HG02610 (cell line): Measurements from ENCODE around the gene THOP1.

Source experiments
- ATAC-seq: cut with Tn5 transposase; IDR thresholded peaks from one replicate; pipeline ENCODE4 v1.9.1; 2021; ENCODE audit warnings: mild to moderate bottlenecking, moderate library complexity; ENCODE audit not compliant: unreplicated experiment

The THOP1 gene

DNA sequence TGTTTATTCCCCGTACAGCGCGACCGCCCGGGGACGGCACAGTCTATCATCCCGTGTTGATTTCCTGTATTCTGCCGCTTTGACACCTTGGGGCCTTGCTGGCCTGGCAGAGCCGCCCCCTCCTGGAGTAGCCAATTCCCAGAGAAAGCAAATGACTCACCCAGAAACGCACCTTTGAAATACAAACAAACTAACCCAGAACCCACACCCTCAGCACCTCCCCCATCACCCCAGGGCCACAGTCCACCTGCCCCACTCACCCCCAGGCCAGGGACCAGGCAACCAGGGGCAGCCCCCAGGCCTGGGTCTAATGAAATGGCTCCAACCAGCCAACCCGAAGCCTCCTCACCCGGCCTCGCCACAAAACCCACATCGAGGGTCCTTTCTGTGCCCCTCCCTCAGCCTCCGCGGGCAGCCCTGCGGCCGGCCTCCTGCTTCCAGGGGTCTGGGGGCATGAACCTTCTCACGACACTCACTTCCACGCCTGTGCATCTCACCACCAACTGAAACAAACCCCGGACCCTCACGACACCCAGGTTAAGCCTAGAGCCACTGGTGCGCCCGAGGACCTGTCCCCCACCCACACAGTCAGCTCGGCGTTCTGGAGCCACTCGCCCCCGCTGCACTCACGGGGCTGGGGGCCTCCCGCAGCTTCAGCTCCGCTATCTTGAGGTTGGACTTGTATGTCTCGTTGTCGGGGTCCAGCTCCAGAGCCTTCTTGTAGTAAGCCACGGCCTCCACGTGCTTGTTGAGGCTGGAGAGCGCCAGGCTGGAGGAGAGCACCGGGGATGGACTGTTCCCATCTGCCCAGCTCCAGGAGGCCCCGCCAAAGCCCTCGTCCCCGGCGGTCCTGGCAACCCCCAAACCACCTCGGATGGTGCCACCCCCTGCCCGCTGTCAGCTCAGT, 23.2 kb upstream of the THOP1 start:
- no peak for ATAC-seq

DNA sequence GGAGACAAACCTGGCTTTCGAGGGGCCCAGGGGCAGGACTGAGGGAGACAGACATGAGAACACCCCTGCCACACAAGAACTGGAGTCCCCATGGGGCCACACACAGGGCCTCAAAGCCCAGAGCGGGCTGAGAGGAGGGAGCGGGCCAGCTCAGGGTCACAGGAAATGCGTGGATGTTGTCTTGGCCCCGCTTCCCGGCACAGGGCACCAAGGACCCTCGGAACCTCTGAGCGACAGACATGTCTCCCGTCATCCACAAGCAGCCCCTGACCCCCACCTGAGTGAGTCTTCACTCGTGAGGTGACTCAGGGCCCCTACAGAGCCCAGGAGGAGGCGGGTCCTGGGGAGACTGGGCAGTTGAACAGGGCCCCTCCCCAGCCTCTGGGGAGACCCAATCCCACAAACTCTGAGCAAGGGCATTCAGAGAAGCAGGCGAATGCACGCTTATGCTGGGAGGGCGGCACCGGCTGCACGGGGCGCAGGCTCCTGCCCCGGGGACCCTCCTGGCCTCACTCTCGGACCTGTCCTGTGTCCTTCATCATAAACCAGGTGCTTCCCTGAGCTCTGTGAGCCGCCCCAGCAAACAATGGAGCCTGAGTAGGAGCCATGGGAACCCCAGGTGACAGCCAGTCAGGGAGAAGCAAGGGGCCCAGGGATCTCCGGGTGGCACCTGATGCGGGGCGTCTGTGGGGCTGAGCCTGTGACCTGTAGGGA, 22.4 kb upstream of the THOP1 start:
- no peak for ATAC-seq

DNA sequence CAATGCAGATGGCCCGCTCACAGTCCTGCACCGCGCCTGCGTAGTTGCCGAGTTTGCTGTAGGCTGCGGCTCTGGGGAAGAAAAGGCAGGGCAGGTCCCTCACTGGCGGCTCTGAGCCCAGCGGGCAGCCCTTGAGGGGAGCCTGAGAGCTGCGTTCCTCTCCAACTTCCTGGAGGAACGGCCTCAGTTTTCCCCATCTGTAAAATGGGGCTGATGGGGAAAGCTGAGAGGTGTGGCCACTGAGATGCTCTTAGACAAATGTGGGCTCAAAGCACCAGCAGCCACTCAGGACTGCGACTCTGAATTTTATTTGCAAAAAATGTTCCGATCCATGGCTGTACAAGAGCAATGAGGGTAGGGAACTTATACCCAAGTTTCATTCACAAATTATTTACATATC, 21.6 kb upstream of the THOP1 start:
- no peak for ATAC-seq

DNA sequence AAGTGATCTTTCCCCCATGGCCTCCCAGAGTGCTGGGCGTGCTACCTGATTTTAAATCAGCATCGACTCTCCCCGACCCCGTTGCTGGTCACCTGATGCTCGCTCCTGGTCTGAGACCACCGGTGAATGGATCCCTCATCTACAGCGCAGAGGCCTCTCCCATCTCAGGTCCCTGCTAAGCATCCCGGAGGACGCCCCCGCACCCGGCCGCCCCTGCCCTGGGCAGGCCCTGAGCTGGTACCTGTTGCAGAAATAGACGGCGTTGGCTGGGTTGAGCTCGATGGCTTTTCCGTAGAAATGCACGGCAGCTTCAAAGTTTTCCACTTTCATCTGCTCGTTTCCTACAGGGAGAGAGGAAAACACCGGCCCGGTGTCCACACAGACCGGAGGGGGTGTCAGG, 20.4 kb upstream of the THOP1 start:
- ATAC-seq: no peak

DNA sequence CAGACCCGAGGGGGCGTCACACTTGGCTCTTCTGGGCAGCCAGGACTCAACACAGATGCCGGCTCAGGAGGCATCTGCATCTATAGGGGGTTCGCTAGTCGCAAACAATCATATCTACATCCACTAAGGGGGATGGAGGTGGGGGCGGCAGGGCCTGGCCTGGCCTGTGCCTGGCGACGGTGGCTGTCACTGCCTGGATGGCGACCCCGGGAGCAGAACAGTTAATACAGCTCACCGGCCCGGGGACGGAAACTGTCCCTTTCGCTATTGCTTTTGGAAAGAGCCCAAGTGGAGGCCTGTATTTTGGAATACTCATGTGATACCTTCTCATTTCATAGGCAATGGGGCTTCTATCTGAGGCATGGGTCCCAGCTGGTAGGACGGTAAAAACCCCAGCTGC, 19.9 kb upstream of the THOP1 start:
- ATAC-seq: no peak

DNA sequence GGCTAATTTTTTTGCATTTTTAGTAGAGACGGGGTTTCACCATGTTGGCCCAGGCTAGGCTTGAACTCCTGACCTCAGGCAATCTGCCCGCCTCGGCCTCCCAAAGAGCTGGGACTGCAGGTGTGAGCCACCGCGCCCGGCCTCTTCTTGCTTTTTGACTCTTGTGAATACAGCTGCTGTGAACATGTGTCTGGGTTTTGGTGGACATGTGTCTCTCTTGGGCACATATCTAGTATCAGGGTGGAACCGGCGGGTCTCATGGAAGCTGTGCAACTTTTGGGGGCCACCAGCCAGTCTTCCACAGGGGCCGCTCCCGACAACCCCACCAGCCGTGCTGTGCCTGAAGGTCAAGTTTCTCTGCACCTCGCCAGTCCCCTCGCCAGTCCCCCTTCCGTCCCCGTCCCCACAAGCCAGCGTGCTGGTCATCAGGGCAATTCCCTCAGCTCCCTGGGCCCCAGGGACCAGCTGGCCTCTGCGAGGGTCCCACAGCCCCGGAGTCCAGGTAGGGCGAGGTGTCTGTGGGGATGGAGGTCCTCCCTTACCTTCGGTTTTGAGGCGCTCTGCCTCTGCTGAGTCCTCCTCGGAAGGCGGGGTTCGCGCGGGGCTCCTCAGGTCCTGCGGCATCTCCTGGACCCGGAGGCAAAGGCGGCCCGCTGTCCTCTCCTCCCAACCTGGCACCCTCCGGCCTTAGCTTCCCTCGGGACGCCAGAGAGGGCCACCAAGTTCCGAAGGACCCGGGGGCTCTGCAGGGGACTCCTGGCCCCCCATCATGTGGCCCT, 18.5 kb upstream of the THOP1 start:
- ATAC-seq: no peak

DNA sequence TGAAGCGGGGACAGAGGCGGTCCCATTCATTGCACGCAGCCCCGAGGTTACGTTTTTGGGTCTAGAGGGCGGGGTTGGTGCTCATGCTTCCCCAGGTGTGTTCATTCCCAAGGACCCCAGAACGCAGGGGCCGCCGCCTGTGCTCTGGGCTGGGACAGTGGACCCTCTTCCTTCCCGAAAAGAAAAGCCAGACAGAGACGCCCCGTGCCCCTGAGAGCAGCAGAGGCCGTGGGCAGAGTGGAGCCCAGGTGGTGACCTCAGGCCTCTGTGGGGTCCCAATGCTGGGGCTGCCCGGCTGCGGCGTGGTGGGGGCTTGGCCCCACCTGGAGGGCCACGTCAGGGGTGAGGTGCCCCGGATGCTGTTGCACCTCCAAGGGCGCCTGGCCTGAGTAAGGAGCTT, 17.6 kb upstream of the THOP1 start:
- ATAC-seq: no peak

DNA sequence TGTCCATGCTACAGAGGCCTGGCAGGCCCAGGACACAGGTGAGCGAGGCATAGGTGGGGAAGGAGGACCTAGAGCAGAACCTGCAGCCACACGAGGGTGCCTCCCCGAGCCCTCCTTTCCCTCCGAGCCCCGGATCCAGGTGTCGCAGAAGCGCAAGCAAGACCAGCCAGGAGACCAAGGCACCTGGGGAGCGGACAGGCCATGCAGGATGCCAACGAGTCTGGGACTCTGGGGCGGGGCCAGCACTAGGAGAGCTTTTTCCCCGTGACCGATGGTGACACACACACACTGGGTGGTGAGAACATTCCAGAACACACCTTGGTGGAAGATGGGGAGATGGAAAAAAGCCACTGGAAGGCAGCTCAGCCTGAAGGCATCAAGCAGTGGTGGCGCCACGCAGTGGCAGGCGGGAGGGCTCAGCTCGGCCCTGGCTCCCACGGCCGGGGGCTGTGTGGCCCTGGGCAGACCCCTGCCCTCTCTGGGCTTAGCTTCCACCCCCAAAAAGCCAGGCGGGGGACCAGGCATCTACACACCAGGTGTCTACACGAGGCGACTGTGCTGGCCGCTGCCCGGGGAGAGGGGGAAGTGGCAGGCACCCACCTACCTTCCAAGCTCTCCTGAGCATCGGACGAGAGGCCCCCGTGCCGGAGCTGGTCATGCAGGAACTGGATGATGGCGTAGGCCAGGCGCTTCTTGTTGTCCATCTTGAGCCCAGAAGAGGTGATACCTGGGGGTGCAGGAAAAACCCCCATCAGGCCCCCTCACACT, 16.8 kb upstream of the THOP1 start:
- no peak for ATAC-seq

DNA sequence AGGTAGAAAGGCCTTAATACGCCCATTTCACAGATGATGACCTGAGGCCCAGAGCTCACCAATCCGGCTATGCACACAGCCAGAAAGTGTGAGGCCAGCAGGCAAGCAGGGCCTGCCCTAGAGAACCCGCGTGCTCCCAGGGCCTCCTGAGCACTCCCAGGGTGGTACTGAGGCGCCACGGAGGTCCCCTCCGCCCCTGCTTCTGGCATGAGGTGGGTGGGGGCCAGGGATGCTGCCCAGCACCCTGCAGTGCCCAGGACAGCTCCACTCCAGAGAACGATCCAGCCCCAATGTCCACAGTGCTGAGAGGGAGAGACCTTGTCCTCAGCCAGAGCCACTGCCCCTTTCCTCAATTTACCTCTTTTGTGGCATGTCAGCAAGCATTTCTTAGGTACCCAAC, 16.1 kb upstream of the THOP1 start:
- ATAC-seq: no peak

DNA sequence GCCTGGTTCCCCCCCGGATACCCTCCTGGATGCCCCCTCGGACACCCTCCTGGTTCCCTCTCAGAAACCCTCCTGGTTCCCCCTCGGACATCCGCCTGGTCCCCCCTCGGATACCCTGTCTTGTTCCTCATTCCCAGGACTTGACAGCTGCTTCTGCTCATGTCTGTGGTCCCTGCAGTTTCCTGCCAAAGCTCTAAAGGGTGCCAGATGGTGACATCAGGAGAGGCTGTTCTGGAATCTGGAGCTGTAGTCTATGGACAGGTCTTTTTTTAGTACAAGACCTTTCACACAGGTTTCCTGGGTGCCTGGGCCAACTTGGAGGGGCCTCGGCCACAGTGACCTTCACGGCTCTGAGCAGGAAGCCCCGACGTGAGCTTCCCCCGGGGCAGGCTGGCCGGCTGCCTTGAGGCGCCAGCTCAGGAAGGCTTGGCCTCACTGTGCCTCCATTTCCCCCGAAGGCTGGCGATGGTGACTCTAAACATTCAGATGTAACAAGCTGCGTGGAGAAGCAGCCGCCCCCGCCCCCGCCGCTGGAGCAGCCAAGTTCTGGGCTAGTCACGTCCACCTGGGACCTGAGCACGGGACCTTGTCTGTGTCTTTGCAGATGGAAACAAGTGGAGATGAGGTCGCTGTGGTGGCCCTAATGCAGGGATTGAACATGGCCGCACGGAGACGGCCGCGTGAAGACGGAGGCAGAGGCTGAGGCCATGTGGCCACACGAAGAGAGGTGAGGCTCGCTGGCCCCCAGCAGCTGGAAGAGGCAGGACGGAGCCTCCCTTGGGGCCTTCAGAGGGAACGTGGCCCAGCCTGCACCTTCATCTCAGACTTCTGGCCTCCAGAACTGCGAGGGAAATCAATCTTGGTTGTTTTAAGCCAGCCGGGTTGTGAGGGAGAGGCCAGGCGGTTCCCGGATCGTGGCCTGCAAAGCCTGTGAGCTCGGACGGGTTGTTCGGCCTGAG, 15.0 kb upstream of the THOP1 start:
- ATAC-seq: no peak

DNA sequence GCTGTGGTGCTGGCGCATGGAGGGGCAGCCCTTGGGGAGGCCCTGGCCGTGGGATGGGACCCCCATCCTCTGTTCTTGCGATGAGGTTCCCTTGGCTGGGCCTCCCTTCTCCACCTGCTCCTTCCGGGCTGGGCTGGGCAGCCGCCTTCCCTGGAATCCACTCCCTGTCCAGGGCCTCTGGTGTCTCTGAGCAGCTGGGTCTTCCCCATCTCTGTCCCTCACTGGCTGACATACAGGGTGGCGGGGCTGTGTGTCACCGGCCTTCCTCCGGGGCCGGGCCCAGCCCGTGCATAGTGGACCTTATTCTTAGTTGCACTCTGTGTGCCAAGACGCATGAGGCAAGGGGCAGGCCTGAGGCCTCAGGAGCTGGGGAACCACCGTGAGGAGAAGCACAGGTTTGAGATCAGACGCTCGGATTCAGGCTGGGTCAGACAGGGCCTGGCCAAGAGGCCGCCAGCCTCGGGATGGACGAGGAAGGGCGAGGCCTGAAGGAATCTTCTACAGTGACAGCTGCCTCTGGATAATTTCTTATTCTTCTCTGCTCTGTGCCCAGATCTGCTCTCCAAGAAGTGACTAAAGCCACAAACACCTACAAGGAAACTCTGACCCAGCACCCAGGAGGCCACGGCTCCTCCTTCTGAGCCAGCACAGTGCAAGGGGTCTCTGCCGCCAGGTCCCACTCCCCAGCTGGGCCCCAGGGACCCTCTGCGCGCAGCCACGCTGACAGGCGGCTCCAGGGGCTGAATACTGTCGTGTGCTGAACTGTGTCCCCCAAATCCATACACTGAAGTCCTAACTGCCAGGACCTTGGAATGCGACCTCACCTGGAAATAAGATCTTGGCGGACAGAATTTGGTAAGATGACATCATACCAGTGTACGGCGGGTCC, 13.3 kb upstream of the THOP1 start:
- ATAC-seq: no peak

DNA sequence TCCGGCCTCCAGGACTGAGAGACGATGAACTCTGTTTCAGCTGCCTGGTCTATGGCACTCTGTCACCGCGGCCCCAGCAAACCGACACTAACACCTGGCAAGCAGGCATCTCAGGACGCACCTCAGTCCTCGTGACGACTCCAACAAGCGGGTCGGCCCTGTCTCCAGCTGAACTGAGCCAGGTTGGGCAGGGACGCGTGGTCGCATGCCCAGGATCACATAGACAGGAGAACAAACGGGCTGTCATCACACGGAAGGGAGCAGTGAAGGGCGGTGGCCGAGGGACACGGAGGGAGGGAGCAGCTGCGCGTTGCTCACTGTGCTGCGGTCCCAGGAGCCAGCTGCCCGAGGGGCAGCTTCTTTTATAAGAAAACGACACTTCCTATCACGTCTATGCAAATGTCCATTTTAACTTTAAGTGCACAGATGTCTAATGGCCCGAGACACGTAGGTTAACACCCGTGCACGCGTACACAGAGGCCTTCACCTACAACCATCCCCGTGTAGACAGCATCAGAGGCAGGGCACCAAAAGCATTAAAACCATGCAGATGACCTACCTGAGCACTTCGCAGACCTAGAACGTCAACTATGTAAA, 11.1 kb upstream of the THOP1 start:
- ATAC-seq: no peak

DNA sequence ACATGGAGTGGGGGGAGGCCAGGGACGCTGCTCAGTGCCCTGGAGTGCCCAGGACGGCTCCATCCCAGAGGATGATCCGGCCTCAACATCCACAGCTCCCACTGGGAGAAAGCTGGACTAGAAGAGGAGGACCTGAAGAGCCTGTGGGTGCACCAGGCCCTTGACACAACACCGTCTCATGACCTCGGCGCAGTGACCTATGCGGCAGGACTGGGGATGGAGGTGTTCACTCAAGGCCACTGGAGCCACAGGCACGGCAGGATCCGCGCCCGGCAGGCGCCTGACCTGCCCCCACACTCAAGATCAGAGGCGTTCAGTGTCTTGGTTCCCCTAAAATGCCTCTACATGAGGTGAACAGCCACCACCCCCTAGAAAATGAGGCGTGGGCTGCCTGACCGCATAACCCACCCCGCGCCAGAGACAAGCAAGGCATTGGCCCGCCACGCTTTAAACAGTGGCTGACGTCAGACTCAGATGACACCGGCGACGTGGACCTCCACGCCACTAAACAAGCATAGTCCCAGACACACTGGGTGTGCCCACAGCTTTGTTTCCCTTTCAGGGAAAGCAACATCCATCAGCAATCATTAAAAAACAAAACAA, 10.2 kb upstream of the THOP1 start:
- ATAC-seq: no peak

DNA sequence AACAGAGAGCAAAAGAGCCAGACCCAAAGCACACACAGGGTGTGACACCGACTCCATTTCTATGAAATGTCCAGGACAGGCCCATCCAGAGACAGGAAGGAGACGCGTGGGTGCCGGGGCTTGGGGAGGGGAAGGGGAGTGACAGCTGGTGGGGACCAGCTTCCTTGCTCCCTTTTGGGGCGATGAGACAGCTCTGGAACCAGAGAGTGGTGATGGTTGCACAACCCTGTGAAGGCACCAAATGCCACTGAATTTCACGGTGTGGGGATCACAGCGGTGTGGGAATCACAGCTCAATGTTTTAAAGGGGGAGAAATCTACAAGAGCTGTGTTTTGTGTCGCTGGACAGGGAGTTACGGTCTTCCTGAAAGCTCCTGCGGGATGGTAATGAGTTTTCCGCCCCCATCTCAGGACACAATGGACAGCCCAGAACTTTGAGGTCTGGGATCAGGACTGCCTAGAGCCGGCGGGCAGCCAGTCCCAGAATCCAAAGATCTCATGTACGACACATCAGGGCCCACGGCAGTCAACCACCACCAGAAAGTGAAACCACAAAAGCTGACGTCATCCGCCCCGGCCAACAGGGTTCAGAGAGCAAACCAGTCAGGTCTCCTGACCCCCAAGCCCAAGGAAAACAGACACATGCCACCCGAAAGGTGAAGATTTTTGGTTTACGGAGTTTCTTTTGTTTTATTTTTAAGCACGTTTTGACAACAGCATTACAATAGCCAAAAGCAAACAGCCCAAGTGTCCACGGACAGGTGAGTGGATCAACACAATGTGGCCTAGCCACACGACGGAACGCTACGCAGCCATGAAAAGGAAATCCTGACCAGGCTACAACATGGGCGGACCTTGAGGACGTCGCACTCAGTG, 9.5 kb upstream of the THOP1 start:
- ATAC-seq: no peak

DNA sequence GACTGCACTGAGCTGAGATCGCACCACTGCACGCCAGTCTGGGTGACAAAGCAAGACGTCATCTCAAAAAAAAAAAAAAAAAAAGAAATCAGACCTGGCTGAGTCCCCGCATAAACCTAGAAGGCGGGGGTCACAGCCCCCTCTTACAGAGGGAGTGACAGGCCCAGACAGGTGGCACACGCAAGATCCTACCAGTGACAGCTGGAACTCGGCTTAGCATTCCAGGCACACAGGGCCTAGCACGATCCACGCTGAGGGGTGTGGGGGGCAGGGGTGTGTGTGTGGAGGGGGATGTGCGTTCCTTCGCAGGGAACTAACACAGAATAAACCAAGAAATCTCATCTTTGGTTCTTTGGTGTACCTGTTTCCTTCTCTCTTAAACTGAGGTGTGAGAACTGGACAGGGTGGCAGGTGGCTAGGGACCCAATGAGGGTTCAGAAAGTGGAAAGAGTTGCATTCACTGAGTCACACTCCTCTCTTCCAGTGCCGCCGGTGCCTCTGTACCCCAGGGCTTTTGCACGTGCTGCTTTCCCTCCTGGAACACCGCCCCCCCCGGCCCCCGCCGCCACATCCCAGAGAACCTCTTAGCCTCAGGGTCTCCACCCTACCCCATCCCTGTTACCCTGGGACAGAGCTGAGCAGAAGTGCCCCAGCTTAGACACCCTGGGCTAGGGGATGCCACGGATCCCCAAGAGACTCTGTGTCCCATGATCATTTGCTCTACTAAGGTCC, 7.2 kb upstream of the THOP1 start:
- ATAC-seq: no peak

DNA sequence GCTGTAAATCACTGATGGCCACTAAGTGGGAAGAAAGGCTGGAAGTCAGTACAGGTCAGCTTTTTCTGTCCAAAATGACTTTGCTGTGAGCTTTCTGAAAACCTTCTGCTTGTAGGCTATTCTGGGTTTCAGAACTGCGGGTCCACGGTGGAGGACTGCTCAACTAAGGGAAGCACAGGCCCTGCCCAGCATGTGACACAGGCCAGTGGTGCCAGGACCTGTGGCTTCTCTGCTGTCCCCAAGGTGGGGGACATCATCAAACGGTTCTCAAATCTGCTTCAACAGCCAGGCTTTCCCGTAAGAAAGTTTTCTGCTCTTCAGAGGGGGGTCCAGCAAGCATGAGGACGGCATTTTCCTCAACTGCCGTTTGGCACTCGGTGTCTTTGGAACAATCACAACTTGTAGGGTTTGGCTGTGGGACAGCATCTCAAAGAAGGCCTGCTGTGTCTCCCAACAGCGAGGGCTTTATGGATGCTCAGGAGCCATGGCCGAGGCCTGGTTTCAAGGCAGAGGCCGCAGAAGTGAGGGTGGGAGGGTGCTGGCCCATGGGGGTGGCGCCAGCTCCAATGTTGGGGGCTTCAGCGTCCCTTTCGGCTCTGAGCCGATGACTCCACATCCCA, 6.1 kb upstream of the THOP1 start:
- ATAC-seq: no peak
